Inflammatory macrophage treated with lipopolysaccharide for 1 hour (primary cell): Measurements from ENCODE around the gene CST8.

Experiments used
- DNase-seq, 2 donors: peaks; one replicate each; pipeline ENCODE4 v3.0.0-alpha.2; 2020 to 2022

The CST8 gene

GRCh38 chr20:23526850-23527249 is 35.9 kb downstream of the CST8 start:
- DNase-seq, result no peak

- no peak for DNase-seq
These were observed 38.0 kb downstream of the CST8 start for GRCh38 chr20:23528867-23529431.

GRCh38 chr20:23530937-23531567 is 40.1 kb downstream of the CST8 start:
- no peak for DNase-seq

- no peak for DNase-seq
These were observed 41.6 kb downstream of the CST8 start for GRCh38 chr20:23532533-23532932.

- DNase-seq, result no peak
These were observed 42.2 kb downstream of the CST8 start for GRCh38 chr20:23533161-23533560.

GRCh38 chr20:23534801-23535593 is 44.1 kb downstream of the CST8 start:
- no peak for DNase-seq

- DNase-seq, result no peak
These were observed 45.5 kb downstream of the CST8 start for GRCh38 chr20:23536328-23536974.

- peak in 1 of 2 donors; percentile 3 for DNase-seq
These were observed 46.1 kb downstream of the CST8 start for GRCh38 chr20:23537030-23537429.

- no peak for DNase-seq
These were observed 49.7 kb downstream of the CST8 start for GRCh38 chr20:23540624-23541023.

- DNase-seq, result peak; percentile 14 to 66
These were observed 50.4 kb downstream of the CST8 start for GRCh38 chr20:23541330-23541729.

GRCh38 chr20:23541776-23542175 is 50.9 kb downstream of the CST8 start:
- peak in 1 of 2 donors; percentile 17 for DNase-seq

GRCh38 chr20:23542801-23543200 is 51.9 kb downstream of the CST8 start:
- no peak for DNase-seq

- no peak for DNase-seq
These were observed 53.2 kb downstream of the CST8 start for GRCh38 chr20:23544133-23544532.
